Measurements from ENCODE around the gene ROPN1B.

DNA sequence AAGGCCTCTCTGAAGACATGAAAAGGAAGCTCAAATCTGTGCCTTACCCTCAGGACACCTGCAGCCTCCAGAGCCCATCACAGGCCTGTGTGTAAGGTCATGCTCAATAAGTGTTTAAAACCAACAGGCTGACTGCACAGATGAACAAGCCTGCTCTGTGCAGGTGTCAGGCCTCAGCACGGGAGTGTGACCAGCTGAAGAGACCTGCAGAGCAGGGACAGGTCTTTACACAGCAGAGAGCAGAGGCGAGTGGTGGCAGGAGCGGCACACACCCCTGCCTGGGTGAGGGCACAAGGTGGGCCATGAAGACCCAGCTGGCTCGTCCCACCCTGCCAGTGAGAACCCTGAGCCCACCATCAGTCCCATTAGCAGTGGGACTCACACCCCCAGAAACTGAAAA is 56.9 kb downstream of the ROPN1B start:
- TF ChIP-seq, protein P1, sequence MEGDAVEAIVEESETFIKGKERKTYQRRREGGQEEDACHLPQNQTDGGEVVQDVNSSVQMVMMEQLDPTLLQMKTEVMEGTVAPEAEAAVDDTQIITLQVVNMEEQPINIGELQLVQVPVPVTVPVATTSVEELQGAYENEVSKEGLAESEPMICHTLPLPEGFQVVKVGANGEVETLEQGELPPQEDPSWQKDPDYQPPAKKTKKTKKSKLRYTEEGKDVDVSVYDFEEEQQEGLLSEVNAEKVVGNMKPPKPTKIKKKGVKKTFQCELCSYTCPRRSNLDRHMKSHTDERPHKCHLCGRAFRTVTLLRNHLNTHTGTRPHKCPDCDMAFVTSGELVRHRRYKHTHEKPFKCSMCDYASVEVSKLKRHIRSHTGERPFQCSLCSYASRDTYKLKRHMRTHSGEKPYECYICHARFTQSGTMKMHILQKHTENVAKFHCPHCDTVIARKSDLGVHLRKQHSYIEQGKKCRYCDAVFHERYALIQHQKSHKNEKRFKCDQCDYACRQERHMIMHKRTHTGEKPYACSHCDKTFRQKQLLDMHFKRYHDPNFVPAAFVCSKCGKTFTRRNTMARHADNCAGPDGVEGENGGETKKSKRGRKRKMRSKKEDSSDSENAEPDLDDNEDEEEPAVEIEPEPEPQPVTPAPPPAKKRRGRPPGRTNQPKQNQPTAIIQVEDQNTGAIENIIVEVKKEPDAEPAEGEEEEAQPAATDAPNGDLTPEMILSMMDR (conservative IDR thresholded peaks at IDR 0.05 in 1 of 2, IDR thresholded peaks at IDR 0.05 in 1 of 2; ENCODE audit: low read depth in 1 of 2, low read length in 2 of 2) = no peak
- TF ChIP-seq EZH2 (IDR thresholded peaks at IDR 0.05; ENCODE audit: low read length, missing control alignments) = no peak

All from fibroblast of lung (primary cell).